Smooth muscle cell (in vitro differentiated cells): ENCODE data around the gene CLDN1. TPM values are rescaled to one million over a fixed set of nuclear protein-coding genes. Genes with fewer than 3 reads are reported as not detected.
A peak's percentile ranks its signal among the peaks of the same experiment; 100 is the strongest.

Experiments
- DNase-seq: peaks from one replicate; lab custom pipeline; 2025; ENCODE audit not compliant: unreplicated experiment; lab: John Stamatoyannopoulos, UW
- H2AFZ ChIP-seq: fragments of 200-600 bp; sonication (generic); 2 replicates; pipeline ENCODE4 v1.6.0; 2016; ENCODE audit warnings: antibody characterized with exemption, low read depth, mild to moderate bottlenecking
- H3F3A ChIP-seq: fragments of 200-600 bp; sonication (generic); 2 replicates; pipeline ENCODE4 v1.6.0; 2017; ENCODE audit warnings: antibody characterized with exemption, low read depth
- H3K27ac ChIP-seq: fragments of 200-600 bp; sonication (generic); 2 replicates; pipeline ENCODE4 v1.5.1; 2016; ENCODE audit warnings: low read depth, mild to moderate bottlenecking
- H3K27me3 ChIP-seq: fragments of 200-600 bp; sonication (generic); 2 replicates; pipeline ENCODE4 v1.6.1; 2016; ENCODE audit warnings: low read depth, mild to moderate bottlenecking
- H3K36me3 ChIP-seq: fragments of 200-600 bp; sonication (generic); 2 replicates; pipeline ENCODE4 v1.5.1; 2016; ENCODE audit warnings: low read depth
- H3K4me1 ChIP-seq: fragments of 200-600 bp; sonication (generic); 2 replicates; pipeline ENCODE4 v1.5.1; 2016; ENCODE audit warnings: low read depth
- H3K4me2 ChIP-seq: fragments of 200-600 bp; sonication (generic); 2 replicates; pipeline ENCODE4 v1.6.0; 2016; ENCODE audit warnings: mild to moderate bottlenecking
- H3K4me3 ChIP-seq: fragments of 200-600 bp; sonication (generic); 2 replicates; pipeline ENCODE4 v1.5.1; 2016; ENCODE audit warnings: mild to moderate bottlenecking
- H3K79me2 ChIP-seq: fragments of 200-600 bp; sonication (generic); 2 replicates; pipeline ENCODE4 v1.6.0; 2016; ENCODE audit warnings: low read depth, mild to moderate bottlenecking
- H3K9ac ChIP-seq: fragments of 200-600 bp; sonication (generic); 2 replicates; pipeline ENCODE4 v1.6.0; 2016; ENCODE audit warnings: low read depth
- H3K9me3 ChIP-seq: fragments of 200-600 bp; sonication (generic); replicated peaks from 2 replicates; pipeline ENCODE4 v1.5.1; 2016; ENCODE audit warnings: low read depth
- H4K20me1 ChIP-seq: fragments of 200-600 bp; sonication (generic); 2 replicates; pipeline ENCODE4 v1.6.0; 2016; ENCODE audit warnings: low read depth
- CTCF ChIP-seq: fragments of 200-600 bp; sonication (generic); IDR thresholded peaks from 2 replicates; pipeline ENCODE4 v1.5.1; 2017; ENCODE audit warnings: borderline replicate concordance, mild to moderate bottlenecking, antibody characterized with exemption; ENCODE audit not compliant: insufficient read depth, poor library complexity, severe bottlenecking
- WGBS: methylation state at CpG from one replicate; pipeline ENCODE4 v1.1.7; 2016; ENCODE audit warnings: low lambda C conversion rate; 5-methylcytosine and 5-hydroxymethylcytosine counted together
- polyA plus RNA-seq: library from polyadenylated mRNA; unstranded; fragments of >200 nt; fragmentation: Nextera tagmentation; extraction: Ambion mirVana; gene quantifications from 2 replicates; pipeline ENCODE4 v1.2.1, GENCODE V29; 2016
- total RNA-seq: library from RNA; depleted of rRNA; stranded (reverse); fragments of >200 nt; gene quantifications from 2 replicates; pipeline ENCODE4 v1.2.3, GENCODE V29; 2014

CLDN1 gene
- total RNA-seq: 25.5 and 30.5 TPM in 2 replicates
- 3.8 and 6.2 TPM in 2 replicates for polyA plus RNA-seq

- H2AFZ ChIP-seq: peak within 1 kb of the TSS; percentile 61
- WGBS: 5% methylated on average over 64 of the region's 64 CpGs
- no peaks in the 10 kb centered on the region for H3K9me3 ChIP-seq
- peak within 1 kb of the TSS; percentile 69 for H3K4me3 ChIP-seq
- peaks cover 4% of the 10 kb centered on the region for H3K4me1 ChIP-seq
- H3F3A ChIP-seq: no peaks in the 10 kb centered on the region
- no peaks in the 10 kb centered on the region for H4K20me1 ChIP-seq
- H3K27ac ChIP-seq: peak within 1 kb of the TSS; percentile 63
- no peaks in the 10 kb centered on the region for H3K79me2 ChIP-seq
- TF ChIP-seq CTCF: peak; percentile 96
- H3K4me2 ChIP-seq: peak within 1 kb of the TSS; percentile 98
- peak; percentile 54 for DNase-seq
- peaks cover 31% of the 10 kb centered on the region for H3K27me3 ChIP-seq
- peak within 1 kb of the TSS; percentile 61 for H3K9ac ChIP-seq
- no peaks in the 10 kb centered on the region for H3K36me3 ChIP-seq
Measured at GRCh38 chr3:190321789-190322603, at the start of gene CLDN1. TSS of gene CLDN1 (minus strand) at chr3:190322446. CDS start at chr3:190322206, 240 bp downstream.

GRCh38 chr3:190371152-190371551, 48.9 kb upstream of the CLDN1 start:
- no peak for TF ChIP-seq CTCF
- DNase-seq: no peak
- Histone ChIP-seq H3F3A (no peaks in the 10 kb centered on the region), H3K27ac (peak overlapping the region; percentile 57), H3K4me1 (no peaks in the 10 kb centered on the region), H3K9me3 (no peaks in the 10 kb centered on the region), H3K36me3 (no peaks in the 10 kb centered on the region), H3K4me3 (no peak overlapping the region), H3K79me2 (no peaks in the 10 kb centered on the region), H3K4me2 (no peak overlapping the region), H4K20me1 (no peaks in the 10 kb centered on the region), H2AFZ (no peak overlapping the region), H3K9ac (no peak overlapping the region), H3K27me3 (no peaks in the 10 kb centered on the region)
- 41% methylated on average over 2 of the region's 2 CpGs for WGBS

GRCh38 chr3:190370369-190370768, 48.1 kb upstream of the CLDN1 start:
- Histone ChIP-seq H4K20me1 (no peaks in the 10 kb centered on the region), H3K4me3 (no peak overlapping the region), H3K27ac (peak overlapping the region; percentile 86), H3K4me1 (no peaks in the 10 kb centered on the region), H3K4me2 (peak overlapping the region; percentile 30), H3F3A (no peaks in the 10 kb centered on the region), H2AFZ (no peak overlapping the region), H3K27me3 (no peaks in the 10 kb centered on the region), H3K9ac (peak overlapping the region; percentile 63), H3K79me2 (no peaks in the 10 kb centered on the region), H3K36me3 (no peaks in the 10 kb centered on the region), H3K9me3 (no peaks in the 10 kb centered on the region)
- no peak for TF ChIP-seq CTCF
- 78% methylated on average over 2 of the region's 2 CpGs for WGBS
- no peak for DNase-seq
